K562 (cell line): ENCODE results near the gene LAMA2. TPM values are rescaled to one million over a fixed set of nuclear protein-coding genes. Genes with fewer than 3 reads are reported as not detected.

ENCODE experiments used
- ATAC-seq: fragments of 200-7000 bp; cut with Tn5 transposase; 3 replicates; pipeline ENCODE4 v1.9.1; 2020; ENCODE audit warnings: moderate library complexity
- BruUV-seq: library from RNA; stranded (reverse); fragments of 400-500 nt; replicated peaks from 2 replicates; lab custom pipeline; 2021; lab: Mats Ljungman, UMichigan
- CTCF ChIA-PET: fragments of 300-600 bp; formaldehyde crosslinking; extraction: SDS; loops from one replicate; lab custom pipeline; 2021; ENCODE audit warnings: low intra/inter-chr PET ratio; lab: Yijun Ruan, JAX
- POLR2A ChIA-PET: fragments of 300-600, 350-650 bp; sonication (Branson Sonifier 250); formaldehyde crosslinking; extraction: SDS; loops from one replicate; lab custom pipeline; 2021; ENCODE audit warnings: antibody characterized with exemption, inconsistent platforms; lab: Yijun Ruan, JAX
- DNase-seq, 4 experiments: peaks; one replicate each; pipeline versions ENCODE4 v3.0.0 to v3.0.0-alpha.2; 2011 to 2018; ENCODE audit warnings: low spot score in 3 of 4, mixed read lengths in 3 of 4; ENCODE audit errors: extremely low read depth in 1 of 4
- FAIRE-seq: peaks from 2 replicates; lab custom pipeline; 2011; peaks lifted over from hg19 to GRCh38; lab: Jason Lieb, UNC
- H2AFZ ChIP-seq: 2 replicates; pipeline ENCODE4 v1.6.0; 2011; ENCODE audit warnings: low read depth, low read length, control low read depth, inconsistent platforms
- H3K27ac ChIP-seq: fragments of 200-600 bp; 3 replicates; pipeline ENCODE4 v1.8.0; 2011; ENCODE audit warnings: low read depth, mild to moderate bottlenecking, control low read depth, inconsistent platforms, low read length, moderate library complexity, mixed read lengths; ENCODE audit errors: extremely low read depth
- H3K27me3 ChIP-seq, 2 experiments: fragments of 300-600 bp in 1 of 2; 2 replicates in 1 of 2; 3 replicates in 1 of 2; pipeline versions ENCODE4 v1.6.0 to v1.8.0; 2011; ENCODE audit warnings: inconsistent platforms in 2 of 2, low read length in 2 of 2, mild to moderate bottlenecking in 1 of 2, mixed read lengths in 1 of 2, moderate library complexity in 1 of 2; ENCODE audit not compliant: control insufficient read depth in 2 of 2, insufficient read depth in 2 of 2
- H3K36me3 ChIP-seq: fragments of 300-600 bp; 3 replicates; pipeline ENCODE4 v1.8.0; 2011; ENCODE audit warnings: mild to moderate bottlenecking, low read length, inconsistent platforms; ENCODE audit not compliant: control insufficient read depth, insufficient read depth
- H3K4me1 ChIP-seq, 2 experiments: fragments of 200-600 bp in 1 of 2; replicated peaks in 1 of 2; 2 replicates in 1 of 2; 3 replicates in 1 of 2; pipeline versions ENCODE4 v1.5.1 to v1.8.0; 2011; ENCODE audit warnings: inconsistent platforms in 2 of 2, low read length in 2 of 2, mild to moderate bottlenecking in 1 of 2, mixed read lengths in 1 of 2, moderate library complexity in 1 of 2; ENCODE audit not compliant: control insufficient read depth in 2 of 2, insufficient read depth in 2 of 2
- H3K4me2 ChIP-seq: 2 replicates; pipeline ENCODE4 v1.6.1; 2011; ENCODE audit warnings: low read length, control low read depth, inconsistent platforms, mixed read lengths; ENCODE audit not compliant: insufficient read depth
- H3K4me3 ChIP-seq: fragments of 200-600 bp; sonication (generic), shearing (Covaris generic); 2 replicates; pipeline ENCODE4 v1.5.1; 2016; ENCODE audit warnings: control low read depth, inconsistent platforms
- H3K79me2 ChIP-seq: fragments of 200-600 bp; 3 replicates; pipeline ENCODE4 v1.8.0; 2011; ENCODE audit warnings: low read length, inconsistent platforms; ENCODE audit not compliant: control insufficient read depth, insufficient read depth
- H3K9ac ChIP-seq, 2 experiments: 2 replicates each; pipeline versions ENCODE4 v1.6.0 to v1.6.1; 2011; ENCODE audit warnings: low read depth in 2 of 2, low read length in 2 of 2, control low read depth in 1 of 2, inconsistent platforms in 1 of 2, mild to moderate bottlenecking in 1 of 2, mixed read lengths in 1 of 2; ENCODE audit not compliant: insufficient read depth in 1 of 2
- H3K9me1 ChIP-seq: one replicate; pipeline ENCODE4 v1.6.0; 2011; ENCODE audit warnings: inconsistent platforms, mild to moderate bottlenecking, low read length, moderate library complexity; ENCODE audit not compliant: control insufficient read depth, insufficient read depth
- H3K9me3 ChIP-seq: replicated peaks from 2 replicates; pipeline ENCODE4 v1.5.1; 2011; ENCODE audit warnings: low read depth, low read length, inconsistent platforms; ENCODE audit not compliant: control insufficient read depth, insufficient read depth
- H4K20me1 ChIP-seq: replicated peaks from 2 replicates; pipeline ENCODE4 v1.6.1; 2011; ENCODE audit warnings: low read length, inconsistent platforms, mixed read lengths; ENCODE audit not compliant: control insufficient read depth, insufficient read depth
- CBFB ChIP-seq: sonication (generic); formaldehyde crosslinking; IDR thresholded peaks from 2 replicates; pipeline ENCODE4 v1.4.0; 2020; ENCODE audit warnings: mild to moderate bottlenecking, missing genetic modification reagents
- CC2D1A ChIP-seq: fragments of 450-650 bp; IDR thresholded peaks from 2 replicates; pipeline ENCODE4 v1.6.1; 2017; ENCODE audit warnings: mild to moderate bottlenecking
- DACH1 ChIP-seq: fragments of 450-650 bp; IDR thresholded peaks from 2 replicates; pipeline ENCODE4 v1.6.1; 2018; ENCODE audit not compliant: partially characterized antibody
- HSF4 ChIP-seq: fragments of 250-450 bp; sonication (Bioruptor Pico); IDR thresholded peaks from 2 replicates; pipeline ENCODE4 v2.1.2; 2022; ENCODE audit warnings: mild to moderate bottlenecking, moderate library complexity, borderline replicate concordance
- KDM4B ChIP-seq, 2 experiments: fragments of 450-650 bp in 1 of 2; sonication (generic) in 1 of 2; IDR thresholded peaks; 2 replicates each; pipeline ENCODE4 v1.6.1; 2016 to 2017; ENCODE audit warnings: borderline replicate concordance in 2 of 2, antibody characterized with exemption in 1 of 2, low read depth in 1 of 2, mild to moderate bottlenecking in 1 of 2
- PTTG1 ChIP-seq: fragments of 450-650 bp; IDR thresholded peaks from 2 replicates; pipeline ENCODE4 v1.6.1; 2016; ENCODE audit warnings: low read depth, mild to moderate bottlenecking, missing genetic modification characterization, missing compliant biosample characterization
- RFX5 ChIP-seq: IDR thresholded peaks from 2 replicates; pipeline ENCODE4 v1.6.1; 2011; ENCODE audit warnings: low read depth, mild to moderate bottlenecking, improper control_type of control experiment, low read length
- SRSF1 ChIP-seq: fragments of 200-400 bp; formaldehyde crosslinking; IDR thresholded peaks from 2 replicates; pipeline ENCODE4 v1.6.1; 2017; ENCODE audit warnings: mild to moderate bottlenecking, low read depth, low read length, moderate library complexity
- TAL1 ChIP-seq: fragments of 450-650 bp; IDR thresholded peaks from 2 replicates; pipeline ENCODE4 v1.6.1; 2016; ENCODE audit warnings: mild to moderate bottlenecking
- TBL1XR1 ChIP-seq, 2 experiments: IDR thresholded peaks; 2 replicates each; pipeline ENCODE4 v1.6.1; 2012; ENCODE audit warnings: improper control_type of control experiment in 2 of 2, low read length in 2 of 2, mild to moderate bottlenecking in 1 of 2
- UBTF ChIP-seq, 2 experiments: IDR thresholded peaks; 2 replicates each; pipeline ENCODE4 v1.6.1; 2012; ENCODE audit warnings: improper control_type of control experiment in 2 of 2, low read depth in 2 of 2, low read length in 2 of 2, borderline replicate concordance in 1 of 2
- ZNF253 ChIP-seq: fragments of 250-450 bp; sonication (Bioruptor Pico); conservative IDR thresholded peaks from 2 replicates; pipeline ENCODE4 v1.6.1; 2021; ENCODE audit warnings: mild to moderate bottlenecking
- WGBS: fragments of 100-300 bp; shearing (Covaris generic); methylation state at CpG from one replicate; pipeline ENCODE4 v1.1.6; 2016; ENCODE audit warnings: low coverage, mixed read lengths; ENCODE audit not compliant: insufficient coverage; ENCODE audit errors: missing lambda C conversion rate; 5-methylcytosine and 5-hydroxymethylcytosine counted together
- in situ Hi-C: fragments of 300-500 bp; cut with MboI; formaldehyde crosslinking; loops from 4 replicates; pipeline ENCODE4 v1.15.0; 2018; ENCODE audit warnings: inconsistent platforms, mixed read lengths
- intact Hi-C: fragments of 100-400 bp; cut with micrococcal nuclease; formaldehyde crosslinking; loops from 2 replicates; pipeline ENCODE4 v1.14.2; 2022
- polyA plus RNA-seq, 8 experiments: library from polyadenylated mRNA; depleted of rRNA in 4 of 8; stranded (reverse) in 5 of 8; unstranded in 3 of 8; fragments of >200 nt; fragmentation: Nextera tagmentation in 2 of 8; fragmentation: Illumina TruSeq in 1 of 8; extraction: Ambion mirVana in 2 of 8; extraction: Trizol in 1 of 8; gene quantifications; 2 replicates each; pipeline versions ENCODE4 v1.2.1 to v1.2.3, GENCODE V29; 2011 to 2014; ENCODE audit warnings: inconsistent platforms in 1 of 8, missing spikeins in 1 of 8
- total RNA-seq, 7 experiments: library from RNA; depleted of rRNA in 6 of 7; stranded (reverse); fragments of >200 nt in 6 of 7; fragmentation: Illumina TruSeq in 2 of 7; extraction: Trizol in 2 of 7; gene quantifications; 2 replicates each; pipeline versions ENCODE4 v1.2.1 to v1.2.3, GENCODE V29; 2011 to 2021; ENCODE audit warnings: low replicate concordance in 1 of 7
- TF ChIP-seq, protein P1 (sequence below): fragments of 250-450 bp; sonication (Bioruptor Pico); IDR thresholded peaks from 2 replicates; pipeline ENCODE4 v1.5.0; 2021
- TF ChIP-seq, protein P2 (sequence below): IDR thresholded peaks from 3 replicates; pipeline ENCODE4 v1.6.1; 2011; ENCODE audit warnings: borderline replicate concordance, mild to moderate bottlenecking; ENCODE audit not compliant: insufficient read length, insufficient read depth

The LAMA2 gene
- total and polyA plus RNA-seq, 9 of the 15 experiments (the other 6 are each of a cell fraction or from before 2014, with no cell fraction given): 0.04 to 1.5 (median 0.36) TPM

DNA sequence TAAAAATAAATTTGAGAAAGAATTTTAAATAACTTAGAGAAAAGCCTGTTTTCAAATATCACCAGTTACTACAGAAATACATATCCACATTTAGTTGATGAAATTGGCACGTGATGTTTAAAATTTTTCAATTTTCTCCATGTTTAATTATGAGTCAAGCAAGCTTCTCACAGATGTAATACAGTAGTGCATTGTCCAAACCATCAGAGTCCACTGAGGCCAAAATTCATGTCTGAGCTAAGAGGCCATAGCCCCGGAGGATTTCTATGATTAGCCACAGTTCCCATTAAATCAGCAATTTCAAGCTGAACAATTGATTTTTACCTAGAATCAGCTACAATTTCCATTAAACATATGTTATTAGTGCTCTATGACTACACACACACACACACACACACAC, 387.0 kb downstream of the LAMA2 start (continued):
- TF ChIP-seq, protein P1, sequence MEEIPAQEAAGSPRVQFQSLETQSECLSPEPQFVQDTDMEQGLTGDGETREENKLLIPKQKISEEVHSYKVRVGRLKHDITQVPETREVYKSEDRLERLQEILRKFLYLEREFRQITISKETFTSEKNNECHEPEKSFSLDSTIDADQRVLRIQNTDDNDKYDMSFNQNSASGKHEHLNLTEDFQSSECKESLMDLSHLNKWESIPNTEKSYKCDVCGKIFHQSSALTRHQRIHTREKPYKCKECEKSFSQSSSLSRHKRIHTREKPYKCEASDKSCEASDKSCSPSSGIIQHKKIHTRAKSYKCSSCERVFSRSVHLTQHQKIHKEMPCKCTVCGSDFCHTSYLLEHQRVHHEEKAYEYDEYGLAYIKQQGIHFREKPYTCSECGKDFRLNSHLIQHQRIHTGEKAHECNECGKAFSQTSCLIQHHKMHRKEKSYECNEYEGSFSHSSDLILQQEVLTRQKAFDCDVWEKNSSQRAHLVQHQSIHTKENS: no peak

DNA sequence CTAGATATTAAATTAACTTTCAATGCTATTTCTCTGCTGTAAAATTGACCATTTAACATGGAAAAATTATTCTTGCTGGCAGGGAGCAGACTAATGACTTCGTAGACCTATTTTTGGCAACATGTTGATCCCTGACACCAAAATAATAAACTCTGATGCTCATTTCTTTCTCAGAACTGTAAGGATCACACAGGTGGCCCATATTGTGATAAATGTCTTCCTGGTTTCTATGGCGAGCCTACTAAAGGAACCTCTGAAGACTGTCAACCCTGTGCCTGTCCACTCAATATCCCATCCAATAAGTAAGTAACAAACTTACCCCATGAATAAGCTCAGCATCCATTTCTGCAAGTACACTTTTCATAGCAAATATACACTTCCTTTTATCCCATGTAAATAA, 387.5 kb downstream of the LAMA2 start:
- TF ChIP-seq PTTG1 (no peak), SRSF1 (no peak), UBTF (IDR thresholded peaks at IDR 0.05; ENCODE audit: borderline replicate concordance in 1 of 2, low read depth in 2 of 2, low read length in 2 of 2) (no peak), RFX5 (no peak), TBL1XR1 (IDR thresholded peaks at IDR 0.05; ENCODE audit: low read length in 2 of 2) (no peak), HSF4 (CRISPR knock-in tag) (no peak), TAL1 (no peak), ZNF253 (CRISPR knock-in tag) (no peak), DACH1 (no peak), CBFB (CRISPR knock-in tag) (no peak), KDM4B (IDR thresholded peaks at IDR 0.05; ENCODE audit: borderline replicate concordance in 2 of 2, low read depth in 1 of 2) (no peak), CC2D1A (no peak)
- TF ChIP-seq, protein P2, sequence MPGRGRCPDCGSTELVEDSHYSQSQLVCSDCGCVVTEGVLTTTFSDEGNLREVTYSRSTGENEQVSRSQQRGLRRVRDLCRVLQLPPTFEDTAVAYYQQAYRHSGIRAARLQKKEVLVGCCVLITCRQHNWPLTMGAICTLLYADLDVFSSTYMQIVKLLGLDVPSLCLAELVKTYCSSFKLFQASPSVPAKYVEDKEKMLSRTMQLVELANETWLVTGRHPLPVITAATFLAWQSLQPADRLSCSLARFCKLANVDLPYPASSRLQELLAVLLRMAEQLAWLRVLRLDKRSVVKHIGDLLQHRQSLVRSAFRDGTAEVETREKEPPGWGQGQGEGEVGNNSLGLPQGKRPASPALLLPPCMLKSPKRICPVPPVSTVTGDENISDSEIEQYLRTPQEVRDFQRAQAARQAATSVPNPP: no peak
- CTCF ChIA-PET: no interaction called here
- DNase-seq: no peak
- no peak for ATAC-seq
- Histone ChIP-seq H3K4me3 (no peak overlapping the region), H3K4me1 (no peaks in the 10 kb centered on the region), H3K27ac (no peak overlapping the region), H3K9ac (no peak overlapping the region), H3K4me2 (no peak overlapping the region), H3K79me2 (no peaks in the 10 kb centered on the region), H3K27me3 (no peaks in the 10 kb centered on the region), H3K36me3 (no peaks in the 10 kb centered on the region), H3K9me1 (no peaks in the 10 kb centered on the region), H4K20me1 (no peaks in the 10 kb centered on the region), H2AFZ (no peak overlapping the region), H3K9me3 (no peaks in the 10 kb centered on the region; the same call in none of the 2 replicates)
- FAIRE-seq: no peak
- intact Hi-C loops: no loop called here
- in situ Hi-C loops: no loop called here
- WGBS: 0% methylated on average over 2 of the region's 2 CpGs
- POLR2A ChIA-PET: no interaction called here
- no TSS peak for BruUV-seq
